A549 treated with AZD2906 at 1 μM for 4 hours (cell line): ENCODE data around the gene GNLY. TPM values are rescaled to one million over a fixed set of nuclear protein-coding genes. Genes with fewer than 3 reads are reported as not detected.

Experiments
- total RNA-seq: library from RNA; stranded (reverse); fragments of 200-300 nt; extraction: Qiagen RNA extraction; gene quantifications from 5 replicates; pipeline ENCODE4 v1.2.3, GENCODE V29; 2022

GNLY gene
- total RNA-seq = 0.20 to 0.45 TPM (median 0.35 TPM) in 4 of 5 replicates, not detected in the other

DNA sequence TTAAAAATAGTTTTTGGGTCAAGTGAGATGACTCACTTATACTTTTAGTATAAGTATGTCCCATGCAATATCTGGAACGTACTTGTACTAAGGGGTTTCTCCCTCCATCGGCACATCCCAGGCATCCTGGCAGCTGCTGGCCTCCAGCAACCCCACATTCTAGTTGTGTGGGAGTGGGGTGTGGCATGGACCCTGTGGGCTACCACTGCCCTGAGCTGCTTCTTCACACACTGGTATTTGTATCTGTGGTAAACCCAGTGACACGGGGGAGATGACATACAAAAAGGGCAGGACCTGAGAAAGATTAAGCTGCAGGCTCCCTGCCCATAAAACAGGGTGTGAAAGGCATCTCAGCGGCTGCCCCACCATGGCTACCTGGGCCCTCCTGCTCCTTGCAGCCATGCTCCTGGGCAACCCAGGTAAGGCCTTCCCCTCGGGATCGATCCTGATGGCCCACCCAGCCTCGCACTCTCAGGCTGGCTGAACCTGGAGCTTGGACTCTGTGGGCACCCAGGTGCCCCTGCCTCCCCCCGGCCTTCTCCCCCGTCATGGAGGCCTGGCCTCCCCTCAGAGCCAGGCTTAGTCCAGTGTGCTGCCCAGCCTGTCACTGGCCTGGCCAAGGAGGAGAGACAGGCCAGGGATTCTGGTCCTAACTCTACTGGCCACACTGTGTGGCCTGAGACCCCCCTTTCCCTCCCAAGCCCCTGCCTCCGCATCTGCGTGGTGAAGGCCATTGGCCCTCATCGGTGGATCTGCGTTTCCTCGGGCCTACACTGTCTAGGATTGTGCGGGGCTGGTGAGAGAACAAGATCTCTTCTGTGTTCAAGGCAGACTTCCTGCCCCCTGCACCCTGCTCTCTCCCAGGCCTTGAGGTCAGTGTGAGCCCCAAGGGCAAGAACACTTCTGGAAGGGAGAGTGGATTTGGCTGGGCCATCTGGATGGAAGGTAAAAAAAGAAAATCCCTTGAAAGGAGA lies at the start of gene GNLY:
GNLY (plus strand) TSS at position 307 of the 974 bp plus-strand sequence; CDS start at position 368, 61 bp downstream.

DNA sequence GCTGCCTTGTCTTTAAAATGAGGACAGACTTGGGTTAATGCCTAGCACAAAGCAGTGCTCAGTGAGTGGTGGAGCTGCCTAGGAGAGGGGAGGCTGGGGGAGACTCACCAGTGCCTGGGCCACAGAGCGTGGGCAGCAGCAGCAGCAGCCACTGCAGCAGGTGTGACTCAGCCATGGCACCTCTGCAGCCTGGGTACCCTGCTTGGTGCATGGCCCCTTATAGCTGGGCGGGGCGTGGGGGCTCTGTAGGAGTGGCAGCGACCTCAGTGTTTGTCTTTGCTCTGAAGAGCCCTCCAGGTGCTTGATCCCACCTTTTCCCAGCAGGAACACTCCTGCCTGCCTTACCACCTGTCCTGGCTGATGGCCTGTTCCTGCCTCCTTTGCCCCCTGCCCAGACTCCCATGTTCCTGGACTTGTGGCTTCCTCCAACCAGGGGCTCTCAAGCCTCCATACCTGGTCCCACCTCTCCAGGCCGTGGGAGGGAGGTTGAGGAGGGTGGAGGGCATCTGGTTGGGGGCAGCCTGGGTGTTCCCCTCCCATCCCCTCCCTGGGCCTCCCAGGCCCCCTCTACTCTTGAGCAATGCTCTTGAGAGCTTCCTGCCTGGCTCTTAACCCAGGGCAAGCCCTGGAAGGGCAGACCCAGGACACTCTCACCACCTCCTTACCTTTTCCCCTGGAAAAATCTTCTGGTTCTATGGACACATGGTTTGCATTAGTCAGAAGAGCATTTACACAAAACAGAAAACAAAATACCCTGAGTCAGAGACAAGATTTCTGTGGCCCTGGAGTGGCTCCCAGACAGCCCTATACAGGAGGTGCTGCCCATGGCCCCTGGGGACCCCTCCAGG lies 25.9 kb upstream of the GNLY start, which contains the start of gene SFTPB:
SFTPB (minus strand) TSS at position 191 of the 848 bp plus-strand sequence; CDS start at position 175, 16 bp downstream.

Other genes starting within 250 kb of the GNLY start
- gene MAT2A, start 155.2 kb upstream of the GNLY start, total RNA-seq = 540 to 610 TPM (median 553 TPM) in 5 replicates
- gene GGCX, start 132.9 kb upstream of the GNLY start, total RNA-seq = 40.5 to 44.4 TPM (median 42.6 TPM) in 5 replicates
- gene VAMP8, start 116.8 kb upstream of the GNLY start, total RNA-seq = 14.8 to 19.3 TPM (median 16.2 TPM) in 5 replicates
- 0.09 to 0.53 TPM (median 0.16 TPM) in 3 of 5 replicates, not detected in the others for gene VAMP5, start 109.9 kb upstream of the GNLY start, total RNA-seq
- 169 to 199 TPM (median 193 TPM) in 5 replicates for gene RNF181, start 98.6 kb upstream of the GNLY start, total RNA-seq
- gene TMEM150A, start 91.7 kb upstream of the GNLY start, total RNA-seq = 12.3 to 17.2 TPM (median 16.1 TPM) in 5 replicates
- 19.6 to 28.7 TPM (median 26.5 TPM) in 5 replicates for gene C2orf68, start 82.3 kb upstream of the GNLY start, total RNA-seq
- gene USP39, start 78.2 kb upstream of the GNLY start, total RNA-seq = 68.0 to 79.7 TPM (median 72.8 TPM) in 5 replicates
- gene SFTPB, start 26.2 kb upstream of the GNLY start, total RNA-seq = 0.10 to 0.25 TPM (median 0.12 TPM) in 5 replicates
- 19.8 to 30.1 TPM (median 27.1 TPM) in 5 replicates for gene ATOH8, start 59.6 kb downstream of the GNLY start, total RNA-seq
- gene ST3GAL5, start 194.6 kb downstream of the GNLY start, total RNA-seq = 23.9 to 31.5 TPM (median 28.6 TPM) in 5 replicates